ENCODE measurements around the gene SEMA5B.

SEMA5B gene

DNA sequence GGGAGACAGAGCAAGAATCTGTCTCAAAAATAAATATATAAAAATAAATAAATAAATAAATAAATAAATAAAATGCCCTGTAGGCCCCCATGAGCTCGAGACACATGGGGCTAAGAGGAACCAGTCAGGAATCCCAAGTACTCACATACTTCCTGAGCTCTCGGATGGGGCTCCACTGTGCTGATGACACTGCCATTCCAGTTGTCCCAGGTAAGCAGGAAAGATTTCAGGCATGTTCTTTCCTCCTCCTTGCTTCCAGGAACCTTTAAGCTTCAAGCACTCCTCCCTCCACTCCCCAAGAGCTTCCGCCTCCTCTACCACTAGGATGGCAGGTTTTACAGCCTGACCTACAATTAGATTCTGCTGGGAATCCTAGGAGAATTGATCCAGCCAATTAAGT is 119.3 kb downstream of the SEMA5B start:
- in situ Hi-C loops (cut with MboI; ENCODE audit: low sequenced_read_pairs), result no loop called here

DNA sequence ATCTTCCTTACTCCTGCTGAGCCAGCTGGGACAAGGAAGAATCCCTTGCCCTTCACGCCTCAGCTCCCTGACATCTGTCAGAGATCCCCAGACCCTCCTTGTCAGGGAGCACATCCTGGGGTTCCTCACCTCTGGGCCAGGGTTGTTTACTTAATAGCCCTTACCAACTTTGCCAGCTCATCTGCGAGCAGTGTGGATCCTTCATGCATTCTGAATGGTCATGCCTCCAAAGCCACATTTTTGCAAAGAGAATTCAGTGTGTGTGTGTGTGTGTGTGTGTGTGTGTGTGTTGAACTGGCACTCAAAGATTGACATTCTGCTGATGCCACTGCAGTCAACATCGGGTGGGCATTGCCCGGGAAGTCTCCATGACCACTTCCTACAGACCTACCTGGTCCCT is 120.1 kb downstream of the SEMA5B start:
- in situ Hi-C loops (cut with MboI; ENCODE audit: low sequenced_read_pairs), result no loop called here

DNA sequence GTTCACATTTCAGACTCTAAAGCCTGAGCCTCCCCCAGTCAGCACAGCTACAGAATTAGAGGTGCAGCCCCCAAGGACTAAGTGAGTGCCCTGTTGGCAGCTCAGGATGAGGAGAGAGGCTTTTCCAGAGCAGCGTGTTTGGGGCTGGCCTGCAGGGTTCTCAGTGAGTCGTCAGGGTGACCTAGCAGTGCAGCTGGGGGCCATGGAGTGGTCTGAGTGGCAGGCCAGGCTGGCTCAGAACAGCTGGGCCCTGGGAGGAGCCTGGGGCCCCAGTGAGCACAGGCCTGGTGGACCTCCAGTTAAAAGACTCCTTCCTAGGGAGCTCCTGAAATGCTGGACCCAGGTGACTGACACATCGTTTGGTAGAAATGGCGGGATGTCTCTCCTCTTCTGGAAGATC is 124.4 kb downstream of the SEMA5B start:
- in situ Hi-C loops (cut with MboI; ENCODE audit: low sequenced_read_pairs), result no loop called here

DNA sequence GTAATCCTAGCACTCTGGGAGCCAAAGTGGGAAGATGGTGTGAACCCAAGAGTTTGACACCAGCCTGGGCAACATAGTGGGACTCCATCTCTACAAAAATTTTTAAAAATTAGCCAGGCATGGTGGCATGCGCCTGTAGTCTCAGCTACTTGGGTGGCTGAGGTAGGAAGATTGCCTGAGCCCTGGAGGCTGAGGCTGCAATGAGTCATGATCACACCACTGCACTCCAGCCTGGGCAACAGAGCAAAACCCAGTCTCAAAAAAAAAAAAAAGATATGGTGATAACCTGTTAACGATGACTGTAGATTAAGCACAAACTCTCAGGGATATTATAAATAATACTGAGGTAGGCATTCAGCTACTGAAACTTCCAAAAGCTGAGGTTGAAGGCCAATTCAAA is 125.2 kb downstream of the SEMA5B start:
- in situ Hi-C loops (cut with MboI; ENCODE audit: low sequenced_read_pairs), result no loop called here

DNA sequence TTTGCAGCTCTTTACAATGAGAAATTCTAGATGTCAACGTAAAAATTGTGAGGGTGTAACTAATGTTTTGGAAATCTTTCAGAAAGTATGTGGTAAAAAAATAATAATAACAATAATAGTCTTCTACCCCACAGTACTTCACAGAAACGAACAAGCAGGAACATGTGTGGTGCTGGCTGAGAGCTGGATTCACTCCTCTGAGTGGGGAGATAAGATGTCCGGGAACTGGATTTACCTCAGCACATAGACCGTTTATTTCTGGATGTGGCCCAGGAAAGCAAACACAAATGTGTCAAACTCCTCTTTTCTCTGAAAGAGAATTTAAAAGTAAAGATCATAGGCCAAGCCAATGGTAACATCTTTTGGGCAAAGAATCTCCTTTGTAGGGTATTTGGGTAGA is 129.3 kb downstream of the SEMA5B start:
- in situ Hi-C loops (cut with MboI; ENCODE audit: low sequenced_read_pairs), result no loop called here

DNA sequence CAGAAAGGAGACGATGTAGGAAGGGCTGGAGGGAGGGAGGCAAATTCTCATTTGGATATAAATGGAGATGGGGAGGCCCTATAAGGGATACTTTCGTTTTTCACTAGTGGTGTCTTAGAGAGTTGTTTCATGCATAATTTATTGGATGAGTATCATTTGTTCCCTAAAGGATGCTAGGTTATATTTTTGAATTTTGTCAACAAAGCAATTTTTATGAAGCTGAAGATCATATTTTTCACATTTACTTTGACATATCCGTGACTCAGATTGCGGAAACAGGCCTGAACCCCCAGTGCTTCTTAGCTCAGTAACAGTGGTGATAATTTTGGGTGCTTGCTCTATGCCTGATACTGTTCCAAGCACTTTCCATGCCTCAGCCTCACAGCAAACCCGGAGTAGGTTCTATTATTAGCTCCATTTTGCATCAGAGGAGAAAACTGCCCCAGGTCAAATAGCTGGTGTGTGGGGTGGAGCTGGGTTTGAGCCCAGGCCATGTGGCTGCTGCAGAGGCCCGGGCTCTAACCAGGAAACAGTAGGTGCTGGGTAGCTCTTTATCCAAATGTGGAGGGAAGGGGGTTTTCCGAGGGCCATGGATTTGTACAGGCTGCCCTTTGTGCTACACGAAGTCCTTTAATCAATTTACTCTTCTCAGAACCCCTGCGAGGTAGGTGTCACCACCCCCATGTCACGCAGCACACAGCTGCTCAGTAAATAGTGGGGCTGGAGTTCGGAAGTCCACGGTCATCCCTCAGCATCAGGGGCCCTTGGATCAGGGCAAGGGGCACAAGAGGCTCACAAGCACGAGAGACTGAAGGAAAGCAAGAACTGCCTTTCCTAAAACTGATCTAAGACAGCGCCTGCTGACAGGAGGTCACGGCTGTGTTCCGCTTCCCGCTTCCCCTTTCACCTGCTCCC is 133.6 kb downstream of the SEMA5B start:
- in situ Hi-C loops (cut with MboI; ENCODE audit: low sequenced_read_pairs), result no loop called here

DNA sequence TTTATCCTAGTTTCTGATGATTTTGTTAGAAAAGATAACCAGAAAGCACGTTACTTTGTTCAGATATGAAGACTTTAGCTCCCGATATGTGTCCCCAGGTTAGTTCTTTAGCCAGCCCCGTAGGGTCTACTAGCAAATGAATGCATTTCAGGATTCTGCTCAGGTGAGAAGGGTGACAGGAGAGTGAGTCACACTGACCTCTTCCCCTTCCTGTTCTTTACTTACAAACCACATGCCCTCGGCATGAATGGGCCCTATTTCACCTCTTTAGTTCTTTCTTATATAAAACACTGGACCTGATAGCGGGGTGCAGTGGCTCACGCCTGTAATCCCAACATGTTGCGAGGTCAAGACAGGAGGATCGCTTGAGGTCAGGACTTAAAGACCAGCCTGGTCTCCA is 134.3 kb downstream of the SEMA5B start:
- in situ Hi-C loops (cut with MboI; ENCODE audit: low sequenced_read_pairs), result no loop called here

DNA sequence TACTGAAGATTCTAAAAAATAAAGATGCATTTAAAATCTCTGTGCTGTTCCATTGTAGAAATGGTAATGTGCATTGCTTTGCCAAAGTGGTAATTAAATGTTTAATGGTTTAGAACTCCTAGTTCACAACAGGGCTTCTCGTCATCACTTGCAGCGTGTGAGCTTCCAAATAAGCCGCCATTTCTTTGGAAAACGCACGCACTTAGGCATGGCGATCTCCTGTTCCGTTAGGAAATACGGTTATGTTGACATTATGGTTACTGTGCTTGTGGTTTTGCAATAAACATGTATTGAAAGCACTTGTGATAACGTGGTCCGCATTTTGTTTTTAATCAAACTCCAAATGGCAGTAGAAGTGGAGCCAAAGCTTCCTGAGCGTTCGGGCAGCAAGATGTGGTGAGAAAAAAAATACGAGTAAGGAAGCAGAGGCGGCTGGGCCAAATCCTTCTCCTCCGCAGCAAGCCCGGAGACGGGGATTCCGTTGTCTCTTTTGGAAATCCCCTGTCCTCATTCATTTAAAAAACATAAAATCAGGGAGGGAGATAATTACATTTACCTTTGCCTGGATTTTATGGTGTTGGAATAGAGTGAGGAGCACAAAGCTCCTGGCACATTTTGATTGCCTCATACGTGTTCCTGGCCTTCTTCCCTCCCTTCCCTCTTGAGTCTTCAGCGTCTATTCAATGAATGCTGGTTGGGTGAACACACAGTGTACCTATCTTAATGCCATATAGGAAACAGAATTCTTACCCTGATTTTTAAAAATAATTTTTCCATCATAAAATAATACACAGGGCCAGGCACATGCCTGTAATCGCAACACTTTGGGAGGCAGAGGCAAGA is 135.2 kb downstream of the SEMA5B start:
- in situ Hi-C loops (cut with MboI; ENCODE audit: low sequenced_read_pairs), result no loop called here

DNA sequence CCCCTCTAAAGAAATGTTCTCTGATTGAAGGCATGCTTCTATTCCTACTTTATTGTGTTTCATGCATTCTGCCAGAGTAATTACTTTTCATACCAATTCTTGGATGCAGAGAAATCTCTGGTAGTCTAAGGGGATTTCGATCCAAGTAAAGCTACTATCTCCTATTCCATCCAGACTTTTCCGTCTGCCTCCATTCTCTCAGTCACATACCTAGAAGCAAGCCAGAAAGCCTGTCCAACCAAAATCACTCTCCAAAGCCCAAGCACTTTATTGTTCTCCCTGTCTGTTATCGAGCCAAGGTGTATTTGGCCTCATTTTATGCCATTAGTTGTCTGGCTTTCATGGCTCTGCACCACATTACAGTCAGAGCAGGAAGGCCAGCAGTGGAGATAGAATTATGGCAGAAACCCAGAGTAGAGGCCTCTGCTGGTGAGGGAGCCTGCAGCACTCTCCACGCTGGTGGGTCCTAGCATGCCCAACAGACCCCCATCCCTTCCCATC is 136.8 kb downstream of the SEMA5B start:
- in situ Hi-C loops (cut with MboI; ENCODE audit: low sequenced_read_pairs), result no loop called here

DNA sequence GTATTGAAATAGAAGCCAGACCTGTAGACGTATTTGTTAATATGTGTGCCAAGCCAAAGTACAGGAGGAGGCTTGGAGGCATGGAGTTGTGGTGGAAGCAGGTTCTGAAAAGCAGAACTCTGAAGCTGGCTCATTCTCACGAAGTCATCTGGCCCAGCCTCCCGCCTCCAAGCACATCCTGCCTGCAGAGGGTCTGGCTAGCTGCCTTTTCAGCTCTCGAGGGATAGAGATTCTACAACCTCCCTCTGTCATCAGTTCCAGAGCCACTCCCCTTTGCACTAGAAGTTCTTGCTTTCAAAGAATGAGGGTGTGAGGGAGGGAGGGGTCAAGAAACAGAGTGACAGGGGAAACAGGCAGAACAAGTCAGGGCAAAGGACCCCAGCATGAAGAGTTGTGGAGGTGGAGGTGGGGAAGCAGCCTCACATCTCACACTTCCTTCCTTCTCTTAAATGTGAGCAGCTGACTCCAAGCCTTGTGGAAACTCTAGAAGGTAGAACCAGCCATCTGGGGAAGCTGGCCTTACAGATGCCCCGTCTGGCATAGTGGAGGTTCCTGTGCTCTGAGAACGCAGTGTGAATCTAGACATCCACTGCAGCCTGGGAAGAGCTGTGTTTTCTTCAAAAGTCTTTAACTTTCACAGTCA is 137.4 kb downstream of the SEMA5B start:
- in situ Hi-C loops (cut with MboI; ENCODE audit: low sequenced_read_pairs), result no loop called here

DNA sequence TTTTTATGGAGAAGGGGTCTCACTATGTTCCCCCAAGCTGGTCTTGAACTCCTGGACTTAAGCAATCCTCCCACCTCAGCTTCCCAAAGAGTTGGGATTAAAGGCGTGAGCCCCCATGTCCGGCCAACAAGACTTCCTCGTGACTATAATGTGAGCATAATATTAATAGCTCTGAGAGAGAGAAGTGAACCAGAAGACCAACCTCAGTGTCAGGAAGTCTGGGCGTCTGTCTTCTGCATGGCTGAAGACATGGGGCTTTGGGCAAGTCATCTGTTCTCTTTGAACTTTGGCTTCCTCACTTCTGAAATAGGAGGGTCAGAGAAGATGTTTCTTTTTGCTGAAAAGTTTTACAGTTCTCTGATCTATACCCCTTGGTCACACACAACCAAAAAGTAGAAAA is 140.6 kb downstream of the SEMA5B start:
- in situ Hi-C loops (cut with MboI; ENCODE audit: low sequenced_read_pairs), result no loop called here

DNA sequence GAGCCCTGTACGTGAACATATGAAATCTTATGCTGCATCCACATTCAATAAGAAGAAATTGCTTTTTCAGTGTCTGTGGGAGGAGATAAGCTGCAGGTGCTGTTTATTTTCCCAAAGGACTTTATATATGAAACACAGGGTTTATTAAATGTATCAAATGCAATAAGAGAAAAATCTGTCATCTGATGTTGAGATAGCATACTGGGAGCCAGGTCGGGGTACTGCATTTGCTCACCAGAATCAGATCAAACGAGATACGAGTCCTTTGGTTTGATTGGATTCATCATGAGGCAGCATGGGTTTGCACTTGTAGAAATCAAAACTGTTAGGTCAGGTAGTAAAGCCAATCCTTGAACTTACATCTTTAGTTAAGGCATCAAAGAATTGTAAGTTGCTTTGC is 141.3 kb downstream of the SEMA5B start:
- in situ Hi-C loops (cut with MboI; ENCODE audit: low sequenced_read_pairs), result no loop called here

DNA sequence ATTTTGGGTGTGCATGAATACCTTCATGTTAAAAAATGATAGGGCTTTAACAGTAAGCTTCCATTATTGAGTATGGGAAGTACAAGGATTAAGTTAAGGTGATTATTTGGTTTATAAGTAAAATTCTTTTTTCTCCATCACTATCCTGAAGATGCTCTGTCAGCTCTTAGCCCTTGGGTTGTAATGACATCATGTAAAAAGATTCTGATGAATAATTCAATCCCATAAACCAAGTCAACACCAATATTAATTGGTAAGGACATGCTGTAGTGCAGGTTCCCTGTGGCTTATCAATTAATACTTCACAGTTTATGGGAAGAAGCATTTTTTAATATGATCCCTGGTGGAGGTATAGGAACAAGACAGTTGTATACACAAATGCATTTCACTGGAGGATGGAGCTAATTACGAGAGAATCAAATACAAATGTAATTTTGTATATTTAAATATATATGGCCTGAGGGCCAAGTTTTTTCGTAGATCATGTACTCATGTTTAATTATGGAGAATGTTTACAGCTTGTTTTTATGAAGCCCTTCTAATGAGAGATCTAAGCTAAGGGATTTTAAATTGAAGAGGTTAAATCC is 145.1 kb downstream of the SEMA5B start:
- in situ Hi-C loops (cut with MboI; ENCODE audit: low sequenced_read_pairs), result no loop called here

DNA sequence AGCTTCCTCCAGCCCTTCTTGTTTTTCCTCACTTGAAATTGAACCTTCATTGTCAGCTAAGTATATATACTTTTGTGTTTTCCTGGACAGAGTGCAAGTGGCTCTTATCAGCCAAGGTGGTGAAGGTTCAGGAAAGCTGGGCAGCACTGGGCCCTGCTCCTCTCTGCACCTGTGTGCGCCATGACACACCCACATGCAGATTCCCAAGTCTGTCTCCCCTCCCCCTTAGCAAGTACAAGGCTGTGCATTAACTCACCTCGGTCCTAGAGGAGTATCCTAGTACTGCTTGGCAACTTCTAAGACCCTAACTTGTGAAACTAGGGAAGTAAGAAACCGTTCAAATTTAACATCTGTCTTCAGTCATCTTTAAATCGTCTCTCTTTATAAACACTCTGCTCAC is 146.9 kb downstream of the SEMA5B start:
- in situ Hi-C loops (cut with MboI; ENCODE audit: low sequenced_read_pairs), result no loop called here

DNA sequence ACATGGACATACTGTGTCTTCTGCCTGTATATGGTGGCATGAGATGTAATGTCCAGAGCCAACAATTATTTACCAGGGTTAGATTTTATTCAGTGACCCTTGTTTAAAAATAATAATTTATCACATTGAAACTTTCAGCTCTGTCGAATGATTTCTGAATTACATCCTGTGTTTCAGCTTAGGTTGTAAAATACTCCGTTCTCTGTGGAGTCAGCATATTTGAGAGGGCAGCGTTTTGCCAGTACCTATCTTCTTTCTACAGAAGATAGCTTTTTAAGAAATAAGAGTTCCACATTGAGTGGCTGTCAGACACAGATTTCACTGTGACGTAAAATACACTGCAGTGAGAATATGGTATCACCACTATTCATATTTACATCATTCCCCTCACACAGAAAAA is 147.4 kb downstream of the SEMA5B start:
- in situ Hi-C loops (cut with MboI; ENCODE audit: low sequenced_read_pairs), result no loop called here

DNA sequence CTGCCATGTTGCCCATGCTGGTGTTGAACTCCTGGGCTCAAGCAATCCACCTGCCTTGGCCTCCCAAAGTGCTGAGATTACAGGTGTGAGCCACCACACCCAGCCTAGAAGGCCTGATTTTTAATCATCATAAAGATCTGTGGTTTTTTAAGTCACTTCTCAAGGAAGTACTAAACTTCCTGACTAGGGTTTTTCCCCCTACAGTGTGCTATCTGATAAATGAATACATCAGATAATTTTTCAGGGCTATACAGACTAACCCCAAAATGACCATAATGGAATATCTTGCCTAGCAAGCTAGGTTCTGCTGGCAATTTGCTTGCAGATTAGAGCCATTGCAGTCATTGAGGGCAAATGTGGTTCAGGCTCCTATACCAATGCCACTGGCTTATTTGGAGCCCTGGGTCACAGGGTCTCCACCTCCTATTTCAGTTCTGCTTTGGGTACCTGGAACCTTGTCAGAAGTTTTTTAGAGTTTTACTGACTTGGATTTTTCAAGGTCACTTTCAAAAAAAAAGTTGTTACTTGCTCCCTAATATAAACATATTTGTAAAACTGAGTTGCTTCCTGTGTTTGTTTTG is 151.9 kb downstream of the SEMA5B start:
- in situ Hi-C loops (cut with MboI; ENCODE audit: low sequenced_read_pairs), result no loop called here

DNA sequence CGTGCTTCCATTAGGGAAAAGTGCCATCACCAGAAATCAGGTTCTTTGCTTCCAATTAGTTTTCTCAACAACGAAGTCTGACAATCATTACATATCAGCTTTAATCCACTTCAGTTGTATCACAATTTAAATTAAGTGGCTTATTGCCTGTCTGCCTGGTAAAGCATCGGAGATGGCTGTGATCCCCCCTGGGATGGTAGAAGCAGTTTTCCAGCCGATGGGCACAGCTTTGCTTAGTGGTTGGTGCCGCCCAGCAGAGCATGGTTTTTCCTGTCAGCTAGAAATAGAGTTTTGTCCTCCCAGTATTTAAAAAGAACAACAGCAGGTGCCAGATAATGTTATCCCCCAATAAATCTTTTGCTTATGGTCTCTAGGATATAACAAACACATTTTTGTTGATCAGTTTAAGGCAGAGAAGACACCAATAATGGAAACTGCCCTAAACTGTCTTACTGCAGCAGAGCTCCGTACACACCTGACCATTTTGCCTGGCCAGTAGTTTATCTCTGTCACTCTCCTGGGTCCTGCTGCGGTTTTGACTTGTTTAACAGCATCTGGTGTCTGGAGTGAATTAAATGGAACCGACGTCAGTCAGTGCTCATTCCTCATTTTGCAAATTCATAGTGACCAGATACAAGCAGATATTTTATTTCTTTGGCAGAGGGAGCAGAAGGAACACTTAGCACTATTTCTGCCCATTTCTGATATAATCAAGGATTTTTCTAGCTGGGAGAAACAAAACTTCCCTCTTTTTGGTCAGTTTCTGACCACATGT is 153.6 kb downstream of the SEMA5B start:
- in situ Hi-C loops (cut with MboI; ENCODE audit: low sequenced_read_pairs), result no loop called here

DNA sequence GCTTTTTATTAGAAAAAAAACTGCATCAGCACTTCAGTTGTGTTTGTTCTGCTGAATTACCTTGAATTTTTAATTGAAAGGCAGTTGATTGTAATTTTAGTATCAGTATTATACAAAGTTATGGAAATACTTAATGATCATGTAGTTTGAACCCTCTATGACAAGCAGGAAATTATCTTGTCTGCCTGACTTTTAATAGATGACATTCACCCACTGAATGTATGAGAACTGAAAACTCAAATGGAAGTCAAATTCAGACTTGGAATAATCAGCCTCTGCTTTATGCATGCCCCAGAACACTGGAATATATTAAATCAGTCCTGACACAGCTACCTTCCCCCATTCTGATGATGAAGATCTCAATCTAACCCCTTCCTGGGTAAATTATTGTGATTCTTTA is 159.2 kb downstream of the SEMA5B start:
- in situ Hi-C loops (cut with MboI; ENCODE audit: low sequenced_read_pairs), result no loop called here

DNA sequence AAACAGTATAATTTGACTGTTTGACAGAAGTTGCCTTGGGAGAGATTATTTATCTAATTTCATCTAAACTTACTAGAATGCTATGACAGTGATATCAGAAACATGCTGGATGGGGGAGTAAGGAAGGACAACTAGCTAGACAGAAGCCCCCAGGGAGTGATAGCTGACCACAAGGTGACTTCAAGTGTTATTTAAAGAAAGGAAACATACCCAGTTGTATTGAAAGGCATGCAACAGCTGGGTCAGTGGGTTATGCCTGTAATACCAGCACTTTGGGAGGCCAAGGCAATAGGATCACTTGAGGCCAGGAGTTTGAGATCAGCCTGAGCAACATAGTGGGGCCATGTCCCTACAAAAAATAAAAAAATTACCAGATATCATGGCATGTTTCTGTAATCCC is 163.1 kb downstream of the SEMA5B start:
- in situ Hi-C loops (cut with MboI; ENCODE audit: low sequenced_read_pairs), result no loop called here

DNA sequence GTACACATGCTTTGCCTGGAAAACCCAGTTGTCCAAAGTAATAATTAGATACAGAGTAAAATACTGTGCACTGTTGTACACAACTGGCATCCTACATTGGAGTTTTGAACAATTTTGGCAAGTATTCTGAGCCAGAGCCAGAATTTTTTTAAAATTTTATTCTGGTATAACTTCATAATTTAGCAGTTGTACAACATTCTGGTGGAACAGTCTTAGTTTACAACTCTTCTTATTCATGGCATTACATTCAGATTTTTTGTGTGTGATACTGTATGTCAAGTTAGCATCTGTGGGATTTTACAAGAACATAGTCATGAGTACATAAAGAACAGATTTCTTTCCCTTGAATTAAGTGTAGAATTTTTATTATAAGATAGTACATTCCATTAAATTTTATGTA is 165.2 kb downstream of the SEMA5B start:
- in situ Hi-C loops (cut with MboI; ENCODE audit: low sequenced_read_pairs), result no loop called here
